ENCODE measurements around the gene TSPAN32. TPM values are rescaled to one million over a fixed set of nuclear protein-coding genes. Genes with fewer than 3 reads are reported as not detected.

Gene TSPAN32
- total RNA-seq, 1 experiment from 2014 or later: 0.07 TPM

DNA sequence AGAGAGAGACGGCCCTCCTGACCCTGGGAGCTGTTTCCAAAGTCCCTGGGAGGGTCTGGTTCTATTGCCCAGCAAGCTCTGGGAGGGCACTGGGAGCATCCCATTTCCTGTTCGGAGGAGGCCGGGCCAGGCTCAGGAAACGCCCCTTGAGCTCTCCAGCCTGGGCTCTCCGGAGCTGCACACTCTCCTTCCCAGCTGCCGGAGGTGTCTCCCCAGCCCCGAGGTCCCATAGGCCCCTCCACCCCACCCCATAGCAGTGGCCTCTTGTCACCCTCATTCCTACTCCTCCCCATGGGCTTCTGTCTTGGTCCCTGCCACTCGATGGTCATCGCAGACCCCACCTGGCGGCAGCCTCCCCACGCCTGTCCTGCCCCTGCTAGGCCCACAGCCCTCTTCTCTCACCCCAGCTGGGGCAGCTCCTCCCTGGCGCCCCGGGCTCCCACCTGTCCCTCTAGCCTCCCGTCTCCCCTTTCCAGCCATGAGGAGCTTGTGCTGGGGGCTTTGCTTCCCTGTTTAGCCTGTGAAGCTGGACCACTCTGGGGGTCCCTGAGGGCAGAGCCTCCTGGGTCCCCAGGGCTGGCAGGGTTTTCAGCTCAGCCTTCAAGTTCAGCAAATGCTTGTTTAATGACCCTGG is 2.8 kb downstream of the TSPAN32 start:
- DNase-seq (ENCODE audit: low read depth): no peak

DNA sequence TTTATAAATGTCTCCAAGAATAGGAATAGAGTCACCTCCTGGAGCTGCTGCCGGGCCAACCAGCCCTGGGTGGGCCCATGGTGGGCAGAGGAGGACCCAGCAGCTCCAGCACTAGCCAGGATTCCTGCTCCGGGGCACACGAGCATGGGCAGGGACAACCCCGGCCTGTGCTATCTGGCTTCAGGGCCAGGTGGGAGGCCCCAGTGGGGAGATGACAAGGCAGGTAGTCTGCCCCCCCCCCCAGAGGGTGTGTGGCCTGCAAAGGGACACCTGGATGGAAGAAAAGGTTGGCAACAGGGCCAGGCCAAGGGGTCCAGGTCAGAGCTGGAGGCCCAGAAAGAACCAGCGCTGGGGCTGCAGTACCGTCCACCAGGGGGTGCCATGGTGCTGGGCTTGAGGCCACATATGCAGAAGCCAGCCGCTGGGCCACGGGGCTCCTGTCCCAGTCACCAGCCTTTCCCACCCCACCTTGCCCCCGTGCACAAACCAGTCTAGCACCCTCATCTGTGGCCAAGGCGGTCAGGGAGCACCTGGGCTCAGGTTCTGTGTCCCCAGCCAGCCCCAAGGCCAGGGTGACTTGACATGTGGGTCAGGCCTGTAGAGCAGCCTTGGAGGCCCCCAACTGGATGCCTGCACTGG is 3.4 kb downstream of the TSPAN32 start:
- peak; percentile 56 for DNase-seq (ENCODE audit: low read depth)

DNA sequence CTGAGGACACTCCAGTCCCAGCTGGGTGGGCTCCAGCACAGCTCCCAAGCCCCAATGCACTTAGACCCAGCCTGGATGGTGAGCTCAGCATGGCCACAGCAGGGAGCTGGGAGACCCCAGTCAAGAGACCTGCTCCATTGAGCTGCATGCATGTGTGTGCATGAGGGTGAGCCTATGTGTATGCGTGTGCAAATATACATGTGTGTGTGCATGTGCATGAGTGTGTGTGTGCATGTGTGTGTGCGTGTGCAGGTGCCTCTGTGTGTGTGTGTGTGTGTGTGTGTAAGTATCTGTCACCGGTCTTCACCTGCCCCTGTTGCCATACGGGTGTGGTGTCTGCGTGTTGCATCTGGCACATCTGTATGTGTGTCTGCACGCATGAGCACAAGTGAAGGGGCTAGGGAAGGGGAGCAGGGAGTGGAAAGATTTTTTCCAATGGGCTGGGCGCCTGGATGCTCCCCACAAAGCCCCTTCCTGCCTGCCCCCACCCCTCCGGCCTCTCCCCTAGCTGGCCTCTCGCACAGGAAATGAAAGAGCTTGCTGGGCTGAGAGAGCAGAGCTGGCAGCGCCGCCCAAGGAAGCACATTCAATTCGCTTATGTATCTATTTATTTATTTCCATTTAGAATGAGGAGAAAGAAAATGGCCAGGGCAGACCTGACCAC is 4.1 kb downstream of the TSPAN32 start:
- no peak for DNase-seq (ENCODE audit: low read depth)

DNA sequence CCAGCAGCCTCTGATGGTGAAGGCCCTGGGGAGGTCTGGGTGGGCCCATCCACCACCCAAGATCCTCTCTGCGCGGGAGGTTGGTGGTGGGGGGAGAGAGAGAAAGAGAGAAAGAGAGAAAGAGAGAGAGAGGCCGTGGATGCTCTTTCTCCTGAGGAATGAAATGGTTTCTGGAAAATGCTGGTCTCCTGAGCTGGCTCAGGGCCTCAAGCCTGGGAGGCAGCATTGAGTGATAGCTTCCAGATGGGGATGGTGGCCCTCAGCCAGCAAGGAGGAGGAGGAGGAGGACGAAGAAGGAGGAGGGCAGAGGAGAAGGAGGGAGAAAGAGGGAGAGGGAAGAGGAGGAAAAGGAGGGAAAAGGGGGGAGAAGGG is 4.6 kb downstream of the TSPAN32 start:
- DNase-seq (ENCODE audit: low read depth): peak; percentile 28

DNA sequence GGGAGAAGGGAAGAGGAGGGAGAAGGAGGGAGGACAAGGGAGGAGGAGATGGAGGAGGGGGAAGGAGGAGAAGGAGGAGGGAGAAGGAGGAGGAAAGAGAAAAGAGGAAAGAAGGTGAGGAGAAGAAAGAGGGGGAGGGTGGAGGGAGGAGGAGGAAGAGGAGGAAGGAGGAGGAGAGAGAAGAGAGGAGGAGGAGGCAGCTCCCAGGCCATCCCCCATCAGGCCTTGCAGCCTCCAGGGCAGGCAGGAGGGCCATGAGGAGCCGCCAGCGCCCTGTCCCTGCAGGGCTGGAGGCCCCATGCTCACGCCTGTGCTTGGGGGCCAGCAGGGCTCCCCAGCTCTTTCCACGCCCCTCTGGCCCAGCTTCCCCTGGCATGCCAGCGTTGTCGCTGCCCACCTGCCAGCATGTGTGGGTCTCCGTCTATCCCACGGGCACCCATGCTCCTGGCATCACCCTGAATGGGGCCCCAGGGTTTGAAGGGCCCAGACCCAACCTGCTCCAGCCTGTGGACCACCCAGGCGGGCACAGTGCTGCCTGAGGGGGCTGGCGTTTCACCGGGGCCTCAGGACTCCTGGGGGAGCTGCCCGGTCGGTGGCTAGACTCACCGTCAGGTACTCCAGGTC is 5.2 kb downstream of the TSPAN32 start:
- DNase-seq (ENCODE audit: low read depth): no peak

DNA sequence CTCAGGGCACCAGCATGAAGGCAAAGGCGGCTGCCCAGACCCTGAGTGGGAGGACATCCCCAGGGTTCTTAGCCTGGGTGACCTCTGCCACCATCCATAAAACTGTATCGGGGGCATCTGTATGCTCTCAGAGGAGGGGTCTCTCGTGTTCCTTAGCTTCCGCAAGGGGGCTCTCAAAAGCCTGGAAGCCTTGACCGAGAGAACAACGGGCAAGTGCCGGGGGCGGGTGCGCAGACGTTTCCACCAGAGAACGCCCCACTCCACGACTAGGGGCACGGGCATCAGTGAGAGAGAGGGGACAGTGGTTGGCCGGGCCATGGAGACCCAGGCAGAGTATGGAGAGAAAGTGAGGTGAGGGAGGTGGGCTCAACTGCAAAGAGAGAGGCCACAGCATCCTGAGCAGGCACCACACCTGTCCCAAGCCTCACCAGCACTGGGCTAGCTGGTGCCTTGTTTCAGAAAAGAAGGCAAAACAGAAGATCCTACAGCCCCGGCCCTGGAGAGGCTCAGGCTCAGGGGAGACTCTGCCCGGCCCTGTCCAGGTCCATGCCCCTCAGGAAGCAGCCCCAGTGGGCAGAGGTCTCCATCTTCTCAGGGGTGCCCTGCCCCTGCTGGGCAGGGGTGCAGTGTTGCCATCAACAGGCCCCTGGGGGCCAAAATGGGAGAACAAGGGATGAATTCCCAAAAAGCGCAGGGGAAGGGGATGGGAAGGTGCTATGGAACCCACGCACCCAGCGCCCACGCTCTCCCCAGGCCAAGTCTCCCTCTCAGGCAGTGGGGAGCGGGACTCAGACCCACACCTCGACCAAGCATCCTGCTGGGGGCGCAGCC is 5.9 kb downstream of the TSPAN32 start:
- DNase-seq (ENCODE audit: low read depth): no peak

DNA sequence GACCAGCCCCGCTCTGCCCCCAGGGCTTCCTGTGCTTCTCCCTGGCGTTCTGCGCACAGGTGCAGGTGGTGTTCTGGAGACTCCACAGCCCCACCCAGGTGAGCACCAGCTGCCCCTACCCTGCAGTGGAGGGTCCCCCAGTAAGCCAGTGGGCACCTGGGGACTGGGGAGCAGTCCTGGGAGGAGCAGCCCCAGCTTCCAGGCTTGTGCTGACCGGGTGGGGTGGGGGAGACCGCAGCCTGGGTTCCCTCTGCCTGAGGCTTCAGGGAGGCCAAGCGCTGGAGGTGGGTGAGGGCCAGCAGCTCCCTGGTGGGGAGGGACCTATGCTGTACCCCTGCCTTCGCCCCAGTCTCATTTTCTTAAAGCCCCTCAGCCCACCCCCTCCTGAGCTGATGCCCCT is 6.9 kb downstream of the TSPAN32 start:
- DNase-seq (ENCODE audit: low read depth): no peak

DNA sequence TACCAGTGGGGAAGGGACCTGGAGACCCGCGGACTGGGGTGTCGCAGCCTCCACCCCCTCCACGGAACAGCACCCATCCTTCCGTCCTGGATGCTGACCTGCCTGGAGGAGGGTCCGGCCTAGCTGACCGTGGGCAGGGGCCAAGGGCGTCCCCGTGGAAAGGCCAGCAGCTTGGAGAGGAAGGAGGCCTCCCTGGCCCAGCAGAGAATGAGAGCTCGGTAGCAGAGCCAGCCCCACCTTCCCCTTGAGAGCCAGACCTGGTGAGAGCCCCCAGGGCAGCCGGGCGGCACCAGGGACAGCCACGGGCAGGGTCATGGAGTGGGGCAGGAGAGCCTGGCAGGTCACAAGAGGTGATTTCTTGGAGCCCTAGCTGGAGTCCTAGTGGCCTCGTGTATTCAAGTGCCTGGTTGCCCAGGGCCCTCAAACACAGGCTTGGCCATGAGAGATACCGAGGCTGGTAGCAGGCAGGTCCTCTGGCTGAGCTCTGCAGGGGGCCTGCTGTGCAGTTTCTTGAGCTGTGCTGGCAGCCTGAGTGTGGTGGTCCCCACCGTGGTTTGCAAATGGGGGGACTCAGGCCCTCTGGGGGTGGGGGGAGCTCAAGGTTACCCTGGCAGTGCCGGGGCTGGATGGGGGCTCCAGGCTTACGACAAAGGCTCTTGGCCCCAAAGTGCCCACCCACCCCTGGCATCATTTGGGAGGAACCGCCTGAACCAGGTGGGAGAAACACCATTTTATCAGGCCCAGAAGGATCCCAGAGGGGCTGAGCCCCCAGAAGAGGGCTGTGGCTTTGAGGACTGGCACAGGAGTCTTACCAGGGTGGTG is 7.6 kb downstream of the TSPAN32 start:
- DNase-seq (ENCODE audit: low read depth): no peak

DNA sequence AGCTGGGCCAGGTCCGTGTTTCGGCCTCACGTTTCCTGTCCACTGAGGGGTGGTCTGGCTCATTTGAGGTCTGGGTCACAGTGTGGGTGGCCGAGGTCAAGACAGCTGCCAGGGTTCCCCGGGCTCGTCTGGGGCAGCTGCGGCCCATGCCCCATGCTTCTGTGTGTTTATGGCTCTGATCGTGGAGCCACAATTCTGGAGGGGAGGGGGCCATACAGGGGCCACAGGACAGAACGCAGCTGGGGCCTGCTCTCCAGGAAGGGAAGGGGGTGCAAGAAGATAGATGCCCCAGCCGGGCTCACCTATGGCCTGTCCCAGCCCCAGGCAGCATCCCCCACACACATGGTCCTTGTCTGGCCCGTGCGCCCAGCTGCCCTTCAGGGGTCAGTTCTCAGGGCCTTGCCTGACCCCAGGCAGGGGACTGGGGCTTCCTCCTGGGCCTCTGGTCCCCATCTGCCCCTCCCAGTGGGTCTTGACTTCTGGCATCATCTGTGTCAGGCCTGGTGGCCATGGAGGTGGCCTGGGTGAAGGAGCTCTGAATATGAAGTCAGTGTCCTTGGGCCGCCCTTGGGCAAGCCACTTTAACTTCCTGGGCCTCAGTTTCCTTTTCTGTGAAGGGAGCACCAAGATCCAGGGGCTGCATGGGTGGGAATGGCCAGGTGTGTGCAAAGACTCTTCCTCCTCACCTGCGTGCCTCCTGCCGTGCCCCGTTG is 8.4 kb downstream of the TSPAN32 start:
- DNase-seq (ENCODE audit: low read depth): no peak

DNA sequence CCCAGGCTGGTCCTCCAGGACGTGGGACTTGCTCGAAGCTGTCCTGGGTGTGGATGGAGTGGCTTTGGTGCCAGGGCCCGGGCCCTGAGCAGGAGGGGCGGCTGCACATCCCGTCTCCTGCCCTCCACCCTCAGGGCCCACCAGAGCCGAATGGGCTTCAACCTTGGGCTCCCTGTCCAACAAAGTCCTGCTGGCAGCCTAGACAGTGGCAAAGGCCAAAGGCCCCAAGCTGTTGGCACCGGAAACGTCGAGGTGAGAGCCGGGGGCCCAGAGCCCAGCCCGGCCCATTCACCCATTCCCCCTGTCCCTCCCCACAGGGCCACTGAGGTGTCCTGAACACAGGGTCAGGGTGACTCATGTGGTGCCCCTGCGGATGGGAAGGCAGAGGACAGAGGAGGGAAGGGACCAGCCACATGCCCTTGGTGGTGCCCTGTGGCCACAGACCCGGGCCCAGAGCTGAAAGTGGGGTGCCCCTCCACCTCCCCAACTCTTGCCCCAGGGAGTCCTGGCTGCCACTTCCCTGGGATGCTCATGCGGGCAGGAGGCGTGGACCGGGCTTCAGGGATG is 9.1 kb downstream of the TSPAN32 start:
- no peak for DNase-seq (ENCODE audit: low read depth)

DNA sequence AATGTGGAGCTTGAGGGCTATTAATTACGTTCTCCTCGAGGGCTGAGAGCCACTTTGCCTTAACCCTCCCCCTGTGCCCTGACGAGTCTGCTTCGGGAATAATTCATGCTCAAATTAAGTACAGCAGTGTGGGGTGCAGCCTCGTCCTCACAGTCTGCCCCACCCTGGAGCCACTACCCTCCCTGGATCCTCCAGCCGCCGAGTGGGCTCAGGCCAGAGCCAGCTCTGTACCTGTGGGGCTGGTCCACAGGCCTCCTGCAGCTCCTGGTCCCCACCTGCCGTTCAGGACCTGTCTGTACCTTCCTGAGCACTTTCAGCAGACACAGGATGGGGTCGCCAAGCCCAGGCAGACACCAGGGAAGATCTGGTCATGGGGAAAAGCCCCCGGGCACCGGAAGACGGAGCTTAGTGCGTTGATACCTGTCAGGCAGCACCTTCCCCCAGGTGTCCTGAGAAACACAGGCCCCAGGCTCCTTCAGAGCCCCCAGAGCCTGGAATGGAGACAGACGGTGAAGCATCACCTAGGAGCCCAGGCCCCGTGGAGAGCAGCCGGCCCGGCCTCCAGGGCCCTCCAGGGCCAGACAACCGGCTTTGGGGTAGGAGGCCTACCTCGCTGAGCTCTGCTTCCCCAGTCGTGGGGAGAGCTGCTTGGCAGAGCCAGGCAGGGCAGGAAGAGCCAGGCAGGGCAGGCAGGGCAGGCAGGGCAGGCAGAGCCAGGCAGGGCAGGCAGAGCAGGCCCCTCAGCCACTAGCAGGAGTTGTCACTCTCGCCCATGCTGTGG is 9.7 kb downstream of the TSPAN32 start:
- DNase-seq (ENCODE audit: low read depth): no peak

DNA sequence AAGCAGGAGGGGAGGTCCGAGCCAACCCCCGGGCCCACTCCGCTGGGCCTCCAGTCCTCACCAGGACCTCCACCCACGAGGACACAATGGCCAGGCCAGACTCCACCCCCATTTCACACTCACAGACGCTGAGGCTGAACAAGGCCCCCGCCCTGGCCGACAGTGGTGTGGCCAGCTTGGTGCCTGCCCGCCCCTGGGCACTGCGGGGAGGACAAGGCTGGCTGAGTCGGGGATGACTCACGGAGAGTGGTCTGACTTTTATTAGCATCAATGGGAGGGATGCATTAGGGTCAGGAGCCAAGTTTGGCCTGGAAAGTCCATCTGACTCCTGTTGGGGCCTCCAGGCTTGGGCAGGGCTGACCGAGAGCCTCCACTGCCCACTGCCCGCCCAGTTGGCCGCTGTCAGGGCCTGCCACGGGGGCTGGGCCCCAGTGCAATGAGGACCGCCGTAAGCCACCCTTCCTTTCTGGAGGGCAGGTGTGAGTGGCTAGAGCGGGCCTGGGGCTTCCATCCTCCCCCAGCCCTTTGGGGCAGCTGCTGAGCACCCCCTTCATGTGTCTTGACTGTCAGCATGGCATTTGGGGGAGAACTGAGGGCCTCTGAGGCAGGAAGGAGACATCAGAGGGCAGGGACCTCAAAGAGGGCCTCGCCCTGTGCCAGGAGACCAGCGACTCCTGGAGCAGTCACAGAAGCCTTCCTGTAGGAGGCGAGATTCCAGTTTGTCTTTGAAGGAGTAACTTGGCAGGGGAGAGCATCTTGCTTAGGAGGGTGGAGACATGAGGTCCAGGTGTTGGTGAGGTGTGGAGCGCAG is 10.6 kb downstream of the TSPAN32 start:
- DNase-seq (ENCODE audit: low read depth): peak; percentile 86

DNA sequence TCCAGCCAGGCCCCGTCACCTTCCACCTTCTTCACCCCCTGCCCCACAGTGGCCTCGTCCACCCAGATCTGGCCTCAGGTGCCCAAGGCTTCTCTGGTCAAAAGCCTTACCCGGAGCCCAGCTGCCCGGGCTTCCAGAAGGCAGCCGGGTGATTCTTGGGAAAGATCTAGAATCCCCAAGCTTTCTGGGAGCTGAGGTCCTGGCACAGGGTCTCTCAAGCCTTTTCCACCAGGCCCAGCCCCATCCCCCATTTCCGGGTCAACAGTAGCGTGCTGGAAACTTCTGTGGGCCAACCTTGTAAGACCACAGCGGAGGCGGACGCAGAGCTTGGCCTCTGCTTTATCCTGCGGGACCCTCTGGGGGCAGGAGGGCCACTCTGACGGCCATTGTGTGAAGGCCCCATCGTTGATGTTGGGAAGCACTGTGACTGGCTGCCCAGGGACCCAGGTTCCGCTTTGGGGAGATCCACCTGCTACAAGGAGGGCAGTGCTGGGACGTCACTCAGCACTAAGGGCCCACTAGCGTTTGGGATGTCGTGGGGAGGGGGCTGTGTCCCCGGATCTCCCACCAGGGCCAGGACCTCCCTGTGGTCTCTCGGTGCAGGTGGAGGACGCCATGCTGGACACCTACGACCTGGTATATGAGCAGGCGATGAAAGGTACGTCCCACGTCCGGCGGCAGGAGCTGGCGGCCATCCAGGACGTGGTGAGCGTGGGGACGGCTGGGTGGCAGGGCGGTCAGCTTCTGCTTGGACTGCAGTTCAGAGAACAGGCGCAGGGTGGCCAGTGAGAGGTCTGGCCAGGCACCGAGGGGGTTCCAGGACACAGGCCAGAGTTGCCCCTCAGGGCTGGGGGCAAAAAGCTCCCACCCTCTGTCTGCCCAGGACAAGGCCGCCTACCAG is 11.5 kb downstream of the TSPAN32 start:
- DNase-seq (ENCODE audit: low read depth): no peak

DNA sequence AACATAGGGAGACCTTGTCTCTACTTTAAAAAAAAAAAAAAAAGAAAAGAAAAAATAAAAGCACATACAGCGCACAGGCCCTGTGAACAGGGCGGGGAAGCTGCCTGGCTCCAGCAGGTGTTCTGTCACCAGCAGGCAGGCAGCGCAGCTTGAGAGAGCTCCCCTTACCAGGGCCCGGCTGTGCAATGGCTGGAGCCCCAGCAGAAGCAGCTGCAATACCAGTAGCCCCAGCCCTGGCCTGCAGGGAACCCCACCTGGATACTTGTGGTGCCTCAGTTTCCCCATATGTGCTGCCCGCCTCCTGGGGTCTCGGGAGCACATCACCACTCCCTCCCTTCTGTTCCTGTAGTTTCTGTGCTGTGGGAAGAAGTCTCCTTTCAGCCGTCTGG is 12.3 kb downstream of the TSPAN32 start:
- no peak for DNase-seq (ENCODE audit: low read depth)

DNA sequence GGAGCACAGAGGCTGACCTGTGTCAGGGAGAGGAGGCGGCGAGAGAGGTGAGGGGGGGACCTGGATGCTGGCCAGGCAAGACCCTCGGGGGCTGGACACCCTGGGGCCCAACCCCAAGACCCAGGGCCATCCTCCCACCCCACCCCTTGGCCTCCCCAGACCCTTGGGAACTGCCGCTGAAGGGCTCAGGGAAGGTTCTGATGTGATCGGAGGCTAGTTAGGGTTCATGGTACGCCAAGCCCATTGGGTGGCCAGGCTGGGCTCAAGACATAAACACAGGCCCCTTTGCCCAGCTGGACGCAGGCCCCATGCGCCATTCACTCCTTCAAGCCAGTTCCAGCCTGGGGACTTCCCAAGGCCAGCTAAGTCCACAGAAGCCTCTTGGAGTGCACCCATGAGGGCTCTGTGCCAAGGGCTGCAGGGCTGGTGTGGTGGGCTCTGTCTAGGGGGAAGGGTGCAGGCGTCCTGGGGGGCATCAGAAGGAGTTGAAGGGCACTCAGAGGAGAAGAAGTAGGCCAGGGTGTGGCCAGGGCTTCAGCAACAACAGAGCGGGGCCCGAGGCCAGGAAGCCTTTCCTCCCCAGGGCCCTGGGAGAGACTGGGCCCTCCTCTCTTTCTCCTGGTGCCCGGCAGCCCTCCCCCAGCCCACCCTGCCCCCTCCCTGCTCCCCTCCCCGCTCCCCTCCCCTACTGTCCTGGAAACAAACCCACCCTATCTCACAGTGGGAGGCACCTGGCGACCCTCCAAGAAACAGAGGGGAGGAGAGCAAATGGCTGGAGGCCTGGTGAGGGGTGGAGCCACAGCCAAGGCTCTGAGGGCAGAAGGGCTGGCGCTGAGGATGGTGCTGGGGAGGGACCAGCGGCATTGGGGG is 12.9 kb downstream of the TSPAN32 start:
- peak; percentile 42 for DNase-seq (ENCODE audit: low read depth)

DNA sequence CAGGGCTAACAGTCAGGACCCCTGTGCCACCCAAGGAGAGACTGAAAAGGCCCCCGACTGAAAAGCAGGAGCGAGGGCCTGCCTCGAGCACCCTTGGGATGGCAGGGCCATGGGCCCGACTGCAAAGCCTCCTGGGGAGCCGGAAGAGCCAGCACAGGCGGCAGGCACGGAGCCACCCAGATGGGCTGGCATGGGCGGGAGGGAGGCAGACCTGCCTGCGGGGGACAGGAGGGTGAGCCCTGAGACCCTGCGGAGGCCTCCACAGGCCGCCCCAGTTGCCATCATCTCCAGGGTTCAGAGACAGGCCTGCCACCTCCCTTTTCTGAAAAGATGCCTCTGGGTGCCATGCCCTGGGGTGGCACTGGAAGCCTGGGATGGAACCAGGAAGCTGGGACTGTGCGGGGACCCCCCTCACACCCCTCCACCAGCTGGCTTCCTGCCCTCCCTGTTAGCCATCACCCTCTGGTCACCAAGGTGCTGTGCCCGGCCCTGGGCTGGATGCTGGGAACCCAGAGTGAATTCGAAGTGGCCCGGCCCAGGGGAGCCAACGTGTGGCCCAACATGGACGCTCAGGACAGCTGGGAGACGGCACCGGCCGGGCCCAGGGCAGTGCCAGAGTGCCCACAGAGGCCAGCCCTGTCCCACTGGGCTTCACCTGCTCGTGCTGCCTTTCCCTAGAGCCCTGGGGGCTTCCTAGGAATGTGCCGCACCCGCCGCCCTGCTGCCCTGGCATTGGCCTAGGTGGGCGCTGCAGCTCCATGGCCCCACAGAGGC is 13.8 kb downstream of the TSPAN32 start:
- DNase-seq (ENCODE audit: low read depth): no peak

Data from M059J (cell line).